GM18909 (cell line): Measurements from ENCODE around the gene KLF16.
A peak's percentile ranks its signal among the peaks of the same experiment; 100 is the strongest.

Source experiments
- ATAC-seq: cut with Tn5 transposase; IDR thresholded peaks from one replicate; pipeline ENCODE4 v1.9.1; 2021; ENCODE audit warnings: mild to moderate bottlenecking; ENCODE audit not compliant: unreplicated experiment, poor library complexity

Gene KLF16

GRCh38 chr19:1871630-1872029 lies 8.3 kb upstream of the KLF16 start:
- ATAC-seq, result no peak

DNA sequence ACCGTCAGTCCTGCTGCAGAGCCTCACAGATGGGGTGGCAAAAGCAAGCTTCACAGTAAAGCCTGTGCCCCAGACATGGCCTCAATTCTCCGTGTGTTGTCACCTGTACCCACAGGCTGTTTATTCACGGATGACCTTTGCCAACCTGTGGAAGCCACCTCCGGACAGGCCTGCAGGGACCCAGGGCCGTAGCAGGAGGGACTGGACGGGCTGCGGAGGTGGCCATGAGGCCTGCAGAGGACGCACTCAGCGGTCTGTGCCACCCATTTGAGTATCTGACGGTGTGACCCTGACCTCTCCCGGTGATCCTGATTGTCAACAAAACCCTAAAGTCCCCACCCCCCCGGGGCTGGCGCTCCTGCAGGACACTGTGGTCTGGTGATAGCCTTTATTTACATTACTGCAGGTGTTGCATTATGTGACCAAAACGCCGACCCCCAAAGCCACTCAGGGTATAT lies 7.8 kb upstream of the KLF16 start:
- ATAC-seq, result no peak

DNA sequence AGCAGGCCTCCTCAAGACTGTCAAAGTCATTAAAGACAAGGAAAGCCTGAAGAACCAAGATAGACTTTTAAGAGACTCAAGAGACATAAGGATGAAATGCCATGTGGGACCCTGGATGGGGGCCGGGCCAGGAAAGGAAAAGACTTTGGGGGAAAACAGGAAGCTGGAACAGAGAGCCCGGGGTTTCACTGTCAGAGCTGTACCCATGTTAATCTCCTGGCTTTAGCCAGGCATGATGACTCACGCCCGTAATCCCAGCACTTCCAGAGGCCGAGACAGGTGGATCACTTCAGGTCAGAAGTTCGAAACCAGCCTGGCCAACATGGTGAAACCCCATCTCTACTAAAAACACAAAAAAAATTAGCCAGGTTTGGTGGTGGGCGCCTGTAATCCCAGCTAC lies 5.6 kb upstream of the KLF16 start:
- ATAC-seq, result no peak

DNA sequence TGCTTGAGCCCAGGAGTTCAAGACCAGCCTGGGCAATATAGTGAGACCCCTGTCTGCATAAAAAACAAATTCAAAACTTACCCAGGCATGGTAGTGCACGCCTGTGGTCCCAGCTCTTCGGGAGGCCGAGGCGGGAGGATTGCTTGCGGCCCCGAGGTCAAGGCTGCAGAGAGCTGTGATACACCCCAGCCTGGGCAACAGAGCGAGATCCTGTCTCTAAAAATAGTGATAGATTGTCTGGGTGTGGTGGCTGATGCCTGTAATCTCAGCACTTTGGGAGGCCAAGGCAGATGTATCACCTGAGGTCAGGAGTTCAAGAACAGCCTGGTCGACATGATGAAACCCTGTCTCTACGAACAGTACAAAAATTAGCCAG lies 4.0 kb upstream of the KLF16 start:
- no peak for ATAC-seq

DNA sequence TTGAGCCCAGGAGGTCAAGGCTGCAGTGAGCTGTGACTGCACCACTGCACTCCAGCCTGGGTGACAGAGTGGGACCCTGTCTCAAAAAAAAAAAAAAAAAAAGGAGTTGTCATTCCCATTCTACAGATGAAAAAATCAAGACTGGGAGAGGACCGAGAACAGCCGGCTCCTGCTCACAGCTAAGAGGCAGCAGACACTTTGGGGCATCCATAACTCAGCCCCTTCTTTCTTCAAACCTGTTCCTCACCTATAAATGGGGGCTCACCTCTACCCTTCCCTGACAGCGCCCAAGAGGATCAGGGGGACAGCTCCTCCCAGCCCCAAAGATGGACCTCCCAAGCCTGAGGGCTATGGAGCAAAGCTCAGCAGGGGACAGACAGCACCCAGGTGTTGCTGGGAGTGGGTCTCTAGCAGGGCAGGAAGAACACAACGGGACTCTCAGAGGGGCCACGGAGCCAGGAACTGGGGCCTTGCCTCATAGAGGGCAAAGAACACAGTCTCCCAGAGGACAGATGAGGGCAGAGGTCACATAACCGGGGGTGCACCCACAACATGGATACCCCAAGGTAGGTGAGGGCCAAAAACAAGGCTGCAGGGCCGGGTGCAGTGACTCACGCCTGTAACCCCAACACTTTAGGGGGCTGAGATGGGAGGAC lies 3.4 kb upstream of the KLF16 start:
- ATAC-seq, result no peak

DNA sequence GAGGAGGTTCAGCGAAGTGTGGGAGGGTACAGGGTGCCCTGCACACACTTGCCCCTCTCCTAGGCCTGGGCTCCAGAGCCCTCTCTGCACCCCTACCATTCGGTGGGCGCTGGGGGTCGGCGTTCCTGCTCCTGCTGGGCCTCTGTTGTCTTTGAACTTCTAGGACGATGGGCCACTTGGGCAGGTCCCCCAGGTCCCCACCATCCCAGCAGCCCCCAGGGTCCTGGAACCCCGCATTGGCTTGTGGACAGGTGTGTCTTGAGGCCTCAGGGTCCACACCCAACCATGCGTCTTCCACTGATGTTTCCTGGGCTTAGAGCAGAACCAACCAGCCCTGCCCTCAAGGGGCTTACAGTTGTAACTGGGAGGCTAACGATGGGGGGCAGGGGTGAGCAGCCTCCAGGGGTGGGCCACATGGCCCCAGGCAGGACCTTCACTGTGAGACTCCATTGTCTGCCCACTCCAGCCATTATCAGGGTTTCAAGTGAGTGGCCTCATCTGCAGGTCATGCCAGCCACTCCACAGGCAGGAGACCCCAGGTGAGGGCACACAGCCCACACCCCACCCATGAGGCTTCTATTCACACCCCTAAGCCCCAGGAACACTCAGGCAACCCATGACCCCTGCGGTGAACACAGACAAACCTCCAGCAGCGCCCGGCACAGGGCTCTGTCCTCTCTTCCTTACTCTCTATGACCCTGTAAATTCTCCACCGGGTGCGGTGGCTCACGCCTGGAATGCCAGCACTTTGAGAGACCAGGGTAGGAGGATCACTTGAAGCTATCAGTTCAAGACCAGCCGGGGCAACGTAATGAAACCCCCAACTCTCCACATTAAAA lies 2.0 kb upstream of the KLF16 start:
- ATAC-seq, result no peak

DNA sequence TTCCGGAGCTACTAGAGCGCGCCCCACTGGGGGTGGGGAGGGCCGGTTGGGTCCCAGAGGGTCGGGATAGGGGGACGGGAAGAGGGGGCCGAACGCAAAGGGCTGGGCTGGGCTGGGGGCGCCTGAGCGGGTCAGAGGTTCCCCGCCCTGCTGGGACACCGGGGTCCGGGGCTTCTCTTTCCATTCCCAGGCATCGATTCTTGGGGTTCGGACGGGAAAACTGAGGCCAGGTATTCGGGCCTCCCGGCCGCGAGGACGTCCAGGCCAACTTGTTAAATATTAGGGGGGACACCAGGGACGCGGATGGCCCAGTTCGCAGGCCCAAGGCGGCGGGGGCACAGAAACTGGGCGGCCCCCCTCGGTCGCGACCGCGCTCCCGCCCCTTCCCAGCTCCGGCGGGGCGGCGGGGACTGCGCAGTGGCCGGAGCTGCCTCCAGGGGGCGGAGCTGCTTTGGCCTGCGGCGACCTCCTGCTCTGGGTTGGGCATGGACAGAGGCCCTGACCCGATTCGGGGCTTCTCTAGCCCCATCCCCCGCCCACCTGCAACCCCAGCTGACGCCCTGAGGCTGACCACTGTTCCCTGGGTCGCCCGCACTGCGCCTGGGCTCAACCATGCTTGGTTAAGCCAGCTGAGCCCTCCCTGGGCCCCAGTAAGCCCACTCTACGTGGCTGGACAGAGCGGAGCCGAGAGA lies 1.2 kb upstream of the KLF16 start:
- ATAC-seq, result no peak

DNA sequence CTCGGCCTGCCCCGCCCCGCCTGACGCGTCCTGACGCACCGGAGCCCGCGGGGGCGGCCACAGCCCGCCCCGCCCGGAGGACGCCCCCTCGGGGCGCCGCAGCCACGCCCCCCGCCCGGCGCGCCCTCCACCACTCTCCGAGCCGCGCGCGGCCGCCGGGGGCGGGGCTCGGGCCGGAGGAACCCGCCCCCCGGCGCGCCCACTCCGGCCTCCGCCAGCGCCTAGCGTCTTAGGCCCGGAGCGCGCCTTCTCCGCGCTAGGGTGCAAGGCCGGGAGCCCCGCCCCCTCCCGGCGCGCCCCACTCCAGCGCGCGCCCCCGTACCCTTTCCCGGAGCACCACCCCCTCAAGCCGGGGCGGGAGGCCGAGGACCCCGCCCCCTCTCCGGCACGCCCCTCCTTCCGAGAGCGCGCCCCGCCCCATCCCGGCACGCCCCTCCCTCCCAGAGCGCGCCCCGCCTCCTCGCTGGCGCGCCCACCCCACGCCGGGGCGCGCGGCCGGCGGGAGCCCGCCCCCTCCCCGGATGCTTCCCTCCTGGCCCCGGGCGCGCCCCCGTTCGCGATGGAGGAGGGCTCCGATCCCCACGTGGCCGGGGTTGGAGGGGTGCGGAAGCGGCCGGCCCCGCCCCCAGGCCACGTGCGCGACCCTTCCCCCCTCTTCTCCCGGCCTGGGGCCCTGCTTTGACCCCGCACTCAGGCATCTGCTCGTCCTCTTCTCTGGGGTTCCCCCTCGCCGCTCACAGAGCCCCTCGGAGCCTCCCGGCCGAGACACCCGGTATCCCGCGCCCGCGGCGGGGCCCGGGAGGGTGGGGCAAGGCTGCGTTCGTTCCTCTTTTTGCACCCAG lies 480 bp upstream of the KLF16 start:
- ATAC-seq, result peak; percentile 60

GRCh38 chr19:1862424-1863327 lies 703 bp downstream of the KLF16 start:
- ATAC-seq, result peak; percentile 15

- no peak for ATAC-seq
Measured at GRCh38 chr19:1862068-1862423, 1.3 kb downstream of the KLF16 start.

DNA sequence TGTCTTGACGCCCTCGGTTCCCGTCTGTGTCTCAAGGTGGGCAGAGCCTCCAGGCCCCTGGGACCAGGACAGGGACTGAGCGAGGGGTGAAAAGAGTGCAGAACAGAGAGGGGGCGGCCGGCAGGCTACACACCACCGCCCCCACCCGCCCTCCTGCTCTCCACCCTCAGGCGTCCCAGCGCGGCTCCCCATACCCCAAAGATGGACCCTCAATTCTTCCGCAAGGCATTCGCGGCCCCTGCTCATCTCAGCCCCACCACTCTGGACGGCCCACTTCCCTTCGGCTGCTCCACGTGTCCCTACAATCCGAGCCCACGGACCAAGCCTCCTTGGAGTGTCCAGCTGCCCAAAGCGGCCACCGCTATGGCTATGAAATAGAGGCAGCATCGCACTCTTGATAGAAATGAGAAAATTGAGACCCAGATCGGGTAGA lies 1.8 kb downstream of the KLF16 start:
- no peak for ATAC-seq

DNA sequence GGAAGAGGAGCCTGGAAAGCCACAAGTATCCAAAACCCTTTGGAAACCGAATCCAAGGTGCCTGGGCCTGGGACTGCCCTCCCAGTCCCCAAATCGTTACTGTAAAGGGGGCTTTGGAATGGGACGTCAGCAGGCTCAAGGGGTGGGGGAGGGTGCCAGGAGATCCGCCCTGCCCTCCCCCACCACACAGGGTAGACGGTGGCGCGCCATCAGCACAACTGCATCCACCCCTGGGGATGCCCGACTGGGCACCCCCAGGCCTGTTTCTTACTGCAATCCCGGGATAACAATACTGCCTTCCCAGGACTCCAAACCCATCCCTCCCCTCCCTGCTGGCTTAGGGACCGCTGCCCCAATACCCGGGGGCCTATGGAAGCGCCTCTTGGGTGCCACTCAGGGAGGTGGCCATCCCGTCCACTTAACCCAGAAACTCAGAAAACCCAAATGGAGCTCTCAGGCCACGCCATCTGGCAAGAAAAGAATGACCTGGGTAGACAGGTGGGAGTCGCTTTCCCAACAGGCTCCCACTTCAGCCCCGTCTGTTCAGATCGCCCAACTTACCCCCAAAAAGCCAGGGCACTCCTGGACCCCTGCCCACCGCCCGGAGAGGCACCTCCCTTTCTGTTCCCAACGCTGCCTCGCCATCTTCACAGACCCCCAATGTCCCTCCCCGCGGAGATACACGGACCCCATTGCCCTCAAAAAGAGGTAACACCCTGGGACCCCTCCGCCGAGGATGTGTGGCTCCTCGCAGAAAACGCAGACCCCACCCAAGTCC lies 2.4 kb downstream of the KLF16 start:
- ATAC-seq, result no peak

- no peak for ATAC-seq
Measured at GRCh38 chr19:1860042-1860775, 3.2 kb downstream of the KLF16 start.

- no peak for ATAC-seq
Measured at GRCh38 chr19:1859331-1859781, 4.0 kb downstream of the KLF16 start.

- no peak for ATAC-seq
Measured at GRCh38 chr19:1858412-1859081, 4.8 kb downstream of the KLF16 start.

DNA sequence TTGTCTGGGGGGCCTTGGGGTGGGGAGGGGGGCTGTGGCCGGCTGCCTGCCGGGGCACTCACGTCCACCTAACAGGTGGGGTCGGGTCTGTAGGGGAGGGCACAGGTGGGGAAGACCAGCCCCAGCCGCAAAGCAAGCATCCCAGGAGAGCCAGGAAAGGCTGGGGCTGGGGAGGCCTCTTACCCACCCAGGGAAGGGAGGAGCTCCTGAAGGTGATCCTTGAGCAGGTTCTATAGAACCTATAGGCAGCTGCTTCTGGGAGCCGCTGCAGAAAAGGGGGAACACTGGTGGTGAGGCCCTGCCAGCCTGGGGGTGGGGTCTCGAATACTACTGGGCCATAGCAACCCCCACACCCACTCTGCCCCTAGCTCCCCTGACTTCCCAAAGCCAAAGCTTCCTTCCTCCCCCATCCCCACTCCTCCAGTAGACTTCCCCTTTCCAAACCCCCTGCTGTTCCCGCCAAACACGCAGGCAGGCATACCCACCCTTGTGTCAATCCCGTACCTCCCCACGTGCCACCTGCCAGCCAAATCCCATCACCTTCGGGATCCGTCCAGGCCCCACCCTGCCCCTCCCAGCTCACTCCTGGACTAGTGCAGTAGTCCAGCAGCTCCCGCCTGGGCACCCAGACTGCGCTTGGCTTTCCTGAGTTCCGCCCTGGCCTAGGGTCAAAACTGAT lies 5.6 kb downstream of the KLF16 start:
- ATAC-seq, result no peak
